Measurements from ENCODE around the gene RAI2.

GRCh38 chrX:17798921-17799320 is 62.2 kb downstream of the RAI2 start:
- no peak for TF ChIP-seq EZH2 (IDR thresholded peaks at IDR 0.05)
- TF ChIP-seq POLR2AphosphoS5 (IDR thresholded peaks at IDR 0.05; ENCODE audit: borderline replicate concordance, low read depth, low read length), result no peak
- TF ChIP-seq FOXP2 (optimal IDR thresholded peaks at IDR 0.05; ENCODE audit: control extremely low read depth, extremely low read length, insufficient read depth), result no peak
